ENCODE measurements around the gene HOXA1.

Gene HOXA1

GRCh38 chr7:27095050-27095896, 527 bp downstream of the HOXA1 start:
- Histone ChIP-seq H3K4me3 (ENCODE audit: low read depth, low read length) (peak overlapping the region; percentile 68), H3K27ac (no peak overlapping the region), H3K36me3 (replicated peaks) (no peaks in the 10 kb centered on the region), H3K27me3 (replicated peaks) (peaks cover 91% of the 10 kb centered on the region)
- no peak for TF ChIP-seq CTCF (IDR thresholded peaks at IDR 0.05; ENCODE audit: low read depth, low read length, missing control alignments)
- DNase-seq, result no peak
- in situ Hi-C loops (cut with HindIII; ENCODE audit: low pct_ligation_motif_present, low sequenced_read_pairs), result no loop called here

DNA sequence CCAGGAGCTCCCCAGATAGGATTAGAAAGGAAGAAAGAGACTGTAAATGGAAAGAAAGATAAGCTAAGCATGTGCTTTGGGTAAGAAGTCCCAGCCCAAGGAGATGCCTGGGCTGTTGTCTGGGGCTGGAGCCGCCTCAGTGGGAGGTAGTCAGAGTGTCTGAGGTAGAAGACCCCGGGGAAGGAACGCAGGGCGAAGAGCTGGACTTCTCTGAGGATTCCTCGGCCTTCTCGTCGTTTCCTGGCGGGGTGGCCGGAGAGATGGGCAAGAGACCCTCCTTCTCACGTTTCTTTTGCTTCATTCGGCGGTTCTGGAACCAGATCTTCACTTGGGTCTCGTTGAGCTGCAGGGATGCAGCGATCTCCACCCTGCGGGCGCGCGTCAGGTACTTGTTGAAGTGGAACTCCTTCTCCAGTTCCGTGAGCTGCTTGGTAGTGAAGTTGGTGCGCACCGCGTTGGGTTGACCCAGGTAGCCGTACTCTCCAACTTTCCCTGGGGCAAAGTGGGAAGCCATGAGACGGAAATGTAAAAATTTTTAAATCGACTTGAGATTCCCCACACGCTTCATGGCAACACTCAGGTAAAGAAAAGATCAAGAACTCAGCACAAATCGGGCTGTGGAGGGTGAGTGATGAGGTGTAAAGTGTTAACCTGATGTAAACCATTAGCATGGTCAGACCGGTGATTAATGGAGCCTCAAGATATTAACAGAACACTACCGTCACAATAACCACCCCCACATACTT, 1.3 kb downstream of the HOXA1 start:
- in situ Hi-C loops (cut with HindIII; ENCODE audit: low pct_ligation_motif_present, low sequenced_read_pairs), result no loop called here
- Histone ChIP-seq H3K36me3 (replicated peaks) (no peaks in the 10 kb centered on the region), H3K27me3 (replicated peaks) (peaks cover 92% of the 10 kb centered on the region), H3K4me3 (ENCODE audit: low read depth, low read length) (no peak overlapping the region), H3K27ac (no peak overlapping the region)
- no peak for TF ChIP-seq CTCF (IDR thresholded peaks at IDR 0.05; ENCODE audit: low read depth, low read length, missing control alignments)
- no peak for DNase-seq

DNA sequence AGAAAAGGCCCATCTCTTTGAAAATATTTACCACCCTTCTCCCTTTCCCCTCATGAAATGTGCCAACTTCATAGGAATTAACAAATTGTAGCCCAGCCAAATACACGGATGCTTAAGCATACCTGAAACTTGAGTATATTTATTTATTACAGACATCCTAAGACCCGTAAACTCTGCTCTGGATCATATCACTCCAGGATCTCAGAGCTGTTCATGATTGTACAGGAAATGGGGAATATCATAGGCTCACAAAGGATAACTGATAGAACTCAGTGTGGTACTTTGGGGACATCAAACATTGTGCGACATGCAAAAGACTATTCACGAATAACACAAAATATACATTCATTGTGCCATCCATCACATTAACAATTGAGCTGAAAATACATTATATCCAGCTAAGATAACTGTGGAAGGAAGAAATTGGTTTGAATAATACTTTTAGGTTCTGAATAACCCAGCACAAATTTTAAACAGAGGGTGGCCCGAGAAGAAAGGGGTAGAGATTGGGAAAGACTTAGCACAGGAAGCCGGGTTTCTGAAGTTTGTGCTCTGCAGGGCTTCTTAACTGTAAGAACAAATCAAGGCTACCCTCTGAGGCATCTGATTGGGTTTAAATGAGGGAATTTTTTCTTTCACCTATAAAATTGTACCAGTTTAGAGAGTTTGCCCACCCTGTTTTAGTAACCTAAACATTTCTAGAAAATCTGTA, 2.5 kb downstream of the HOXA1 start:
- no peak overlapping the region for H3K27ac ChIP-seq
- no peak overlapping the region for H3K4me3 ChIP-seq (ENCODE audit: low read depth, low read length)
- no peaks in the 10 kb centered on the region for H3K36me3 ChIP-seq (replicated peaks)
- H3K27me3 ChIP-seq (replicated peaks), result peaks cover 89% of the 10 kb centered on the region
- in situ Hi-C loops (cut with HindIII; ENCODE audit: low pct_ligation_motif_present, low sequenced_read_pairs), result no loop called here
- TF ChIP-seq CTCF (IDR thresholded peaks at IDR 0.05; ENCODE audit: low read depth, low read length, missing control alignments), result no peak
- no peak for DNase-seq

DNA sequence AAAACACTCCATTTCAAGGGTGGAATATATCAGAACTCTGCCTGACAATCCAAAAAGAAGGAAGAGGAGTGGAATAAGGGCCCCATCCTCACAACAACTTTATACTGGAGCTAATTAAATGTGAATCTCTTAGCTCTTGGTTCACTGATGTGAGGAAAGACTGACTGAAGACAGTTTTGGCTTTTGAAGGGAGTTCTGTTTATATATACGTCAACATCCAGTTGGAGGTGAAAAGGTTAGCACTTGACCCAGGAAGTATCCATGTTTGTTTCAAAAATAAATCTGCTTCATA, 3.0 kb downstream of the HOXA1 start:
- in situ Hi-C loops (cut with HindIII; ENCODE audit: low pct_ligation_motif_present, low sequenced_read_pairs), result no loop called here
- Histone ChIP-seq H3K27me3 (replicated peaks) (peaks cover 89% of the 10 kb centered on the region), H3K4me3 (ENCODE audit: low read depth, low read length) (no peak overlapping the region), H3K27ac (no peak overlapping the region), H3K36me3 (replicated peaks) (no peaks in the 10 kb centered on the region)
- TF ChIP-seq CTCF (IDR thresholded peaks at IDR 0.05; ENCODE audit: low read depth, low read length, missing control alignments), result no peak
- no peak for DNase-seq

GRCh38 chr7:27091941-27092818, 3.6 kb downstream of the HOXA1 start:
- Histone ChIP-seq H3K27ac (no peak overlapping the region), H3K4me3 (ENCODE audit: low read depth, low read length) (no peak overlapping the region), H3K36me3 (replicated peaks) (no peaks in the 10 kb centered on the region), H3K27me3 (replicated peaks) (peaks cover 89% of the 10 kb centered on the region)
- in situ Hi-C loops (cut with HindIII; ENCODE audit: low pct_ligation_motif_present, low sequenced_read_pairs), result no loop called here
- DNase-seq, result no peak
- TF ChIP-seq CTCF (IDR thresholded peaks at IDR 0.05; ENCODE audit: low read depth, low read length, missing control alignments), result no peak
